HEK293 (cell line): ENCODE results near the gene RPS6KA5.

Experiments
- CTCF ChIA-PET: fragments of 350-600 bp; formaldehyde crosslinking; extraction: SDS; loops from one replicate; lab custom pipeline; 2021; ENCODE audit warnings: antibody characterized with exemption; lab: Yijun Ruan, JAX
- POLR2A ChIA-PET: fragments of 300-600 bp; formaldehyde crosslinking; extraction: SDS; loops from one replicate; lab custom pipeline; 2020; ENCODE audit warnings: antibody characterized with exemption, inconsistent platforms; lab: Yijun Ruan, JAX
- H3K27ac ChIP-seq: fragments of 200-500 bp; sonication (Bioruptor generic); 2 replicates; pipeline ENCODE4 v1.5.1; 2014; ENCODE audit warnings: low read depth, low read length, control low read depth, inconsistent platforms; ENCODE audit errors: extremely low read depth
- H3K36me3 ChIP-seq, 2 experiments: fragments of 200-500 bp in 1 of 2; sonication (Bioruptor generic) in 1 of 2; 1 replicate in 1 of 2; 2 replicates in 1 of 2; pipeline ENCODE4 v1.5.1; 2014 to 2017; ENCODE audit warnings: inconsistent platforms in 2 of 2, low read length in 2 of 2; ENCODE audit not compliant: control insufficient read depth in 2 of 2, insufficient read depth in 1 of 2
- H3K4me1 ChIP-seq: fragments of 200-500 bp; sonication (Bioruptor generic); 2 replicates; pipeline ENCODE4 v1.5.1; 2014; ENCODE audit warnings: mild to moderate bottlenecking, low read length, inconsistent platforms; ENCODE audit not compliant: control insufficient read depth, insufficient read depth
- H3K4me3 ChIP-seq: 2 replicates; pipeline ENCODE4 v1.5.1; 2011; ENCODE audit warnings: low read depth, mild to moderate bottlenecking, control low read depth, low read length, moderate library complexity
- H3K9me3 ChIP-seq: fragments of 200-500 bp; sonication (Bioruptor generic); 2 replicates; pipeline ENCODE4 v1.5.1; 2014; ENCODE audit warnings: low read depth, low read length, inconsistent platforms; ENCODE audit not compliant: control insufficient read depth, insufficient read depth
- OVOL3 ChIP-seq: fragments of 450-650 bp; formaldehyde crosslinking; IDR thresholded peaks from 2 replicates; pipeline ENCODE4 v1.5.1; 2016; ENCODE audit warnings: missing biosample characterization, missing genetic modification characterization
- ZNF140 ChIP-seq: fragments of 450-650 bp; formaldehyde crosslinking; IDR thresholded peaks from 2 replicates; pipeline ENCODE4 v1.5.1; 2016; ENCODE audit warnings: missing biosample characterization, missing genetic modification characterization
- ZNF169 ChIP-seq: fragments of 450-650 bp; formaldehyde crosslinking; IDR thresholded peaks from 2 replicates; pipeline ENCODE4 v1.5.1; 2016; ENCODE audit warnings: missing biosample characterization, missing genetic modification characterization
- ZNF580 ChIP-seq: fragments of 450-650 bp; formaldehyde crosslinking; IDR thresholded peaks from 2 replicates; pipeline ENCODE4 v1.5.1; 2016; ENCODE audit warnings: missing biosample characterization, missing genetic modification characterization
- ZNF610 ChIP-seq: fragments of 450-650 bp; formaldehyde crosslinking; IDR thresholded peaks from 2 replicates; pipeline ENCODE4 v1.5.1; 2016; ENCODE audit warnings: missing biosample characterization, missing genetic modification characterization, borderline replicate concordance
- ZNF670 ChIP-seq: fragments of 450-650 bp; formaldehyde crosslinking; IDR thresholded peaks from 2 replicates; pipeline ENCODE4 v1.5.1; 2016; ENCODE audit warnings: missing biosample characterization, missing genetic modification characterization, low read depth
- ZNF701 ChIP-seq: fragments of 450-650 bp; formaldehyde crosslinking; IDR thresholded peaks from 2 replicates; pipeline ENCODE4 v1.5.1; 2016; ENCODE audit warnings: missing biosample characterization, missing genetic modification characterization
- TF ChIP-seq, protein P1 (sequence below): fragments of 450-650 bp; formaldehyde crosslinking; IDR thresholded peaks from 2 replicates; pipeline ENCODE4 v1.5.1; 2016; ENCODE audit warnings: missing biosample characterization, missing genetic modification characterization
- TF ChIP-seq, protein P2 (sequence below): fragments of 450-650 bp; formaldehyde crosslinking; IDR thresholded peaks from 2 replicates; pipeline ENCODE4 v1.5.1; 2017; ENCODE audit warnings: missing biosample characterization, mild to moderate bottlenecking, missing genetic modification characterization, moderate library complexity
- TF ChIP-seq, protein P3 (sequence below): fragments of 450-650 bp; formaldehyde crosslinking; IDR thresholded peaks from 2 replicates; pipeline ENCODE4 v1.5.1; 2016; ENCODE audit warnings: missing biosample characterization, missing genetic modification characterization

Gene RPS6KA5

GRCh38 chr14:90799420-90799819 lies 261.0 kb downstream of the RPS6KA5 start:
- H3K4me1 ChIP-seq = no peaks in the 10 kb centered on the region
- H3K36me3 ChIP-seq = no peaks in the 10 kb centered on the region
- CTCF ChIA-PET = interaction anchor here (0.7 to 0.8 kb wide), 2 partner anchors 11 to 13 kb away, joined by 3 read pairs; no protein-coding TSS in a partner anchor
- POLR2A ChIA-PET = no interaction called here
- TF ChIP-seq OVOL3 (tag by site-specific recombination) = no peak
- TF ChIP-seq ZNF670 (tag by site-specific recombination) = no peak
- TF ChIP-seq, protein P1, sequence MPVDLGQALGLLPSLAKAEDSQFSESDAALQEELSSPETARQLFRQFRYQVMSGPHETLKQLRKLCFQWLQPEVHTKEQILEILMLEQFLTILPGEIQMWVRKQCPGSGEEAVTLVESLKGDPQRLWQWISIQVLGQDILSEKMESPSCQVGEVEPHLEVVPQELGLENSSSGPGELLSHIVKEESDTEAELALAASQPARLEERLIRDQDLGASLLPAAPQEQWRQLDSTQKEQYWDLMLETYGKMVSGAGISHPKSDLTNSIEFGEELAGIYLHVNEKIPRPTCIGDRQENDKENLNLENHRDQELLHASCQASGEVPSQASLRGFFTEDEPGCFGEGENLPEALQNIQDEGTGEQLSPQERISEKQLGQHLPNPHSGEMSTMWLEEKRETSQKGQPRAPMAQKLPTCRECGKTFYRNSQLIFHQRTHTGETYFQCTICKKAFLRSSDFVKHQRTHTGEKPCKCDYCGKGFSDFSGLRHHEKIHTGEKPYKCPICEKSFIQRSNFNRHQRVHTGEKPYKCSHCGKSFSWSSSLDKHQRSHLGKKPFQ (tag by site-specific recombination) = 0 out of 2 replicates have a peak, but pooled peaks have one; percentile 55
- TF ChIP-seq ZNF169 = no peak
- TF ChIP-seq ZNF580 (tag by site-specific recombination) = no peak
- TF ChIP-seq ZNF701 = no peak
- no peak for TF ChIP-seq ZNF140 (tag by site-specific recombination)
- no peak overlapping the region for H3K27ac ChIP-seq
- no peaks in the 10 kb centered on the region for H3K9me3 ChIP-seq
- H3K4me3 ChIP-seq = no peak overlapping the region

DNA sequence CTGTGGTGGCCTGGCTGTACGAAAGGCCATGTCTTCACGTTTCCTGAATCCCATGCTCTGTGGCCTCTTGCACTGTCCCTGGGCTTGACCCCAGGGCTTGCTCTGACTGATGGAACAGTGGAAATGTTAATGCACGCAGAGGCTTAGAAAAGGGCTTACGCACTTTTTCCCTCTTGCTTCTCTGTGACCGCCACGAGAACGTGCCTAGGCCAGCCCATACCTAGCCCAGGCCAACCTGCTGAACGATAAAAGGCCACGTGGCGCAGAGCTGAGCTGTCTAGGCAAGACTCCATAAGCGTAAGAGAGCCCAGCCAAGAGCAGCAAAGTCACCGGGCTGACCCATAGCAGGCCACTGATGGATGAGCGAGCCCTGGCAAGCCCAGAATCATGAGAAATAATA lies 262.5 kb downstream of the RPS6KA5 start:
- CTCF ChIA-PET = no interaction called here
- no peak for TF ChIP-seq ZNF610 (tag by site-specific recombination)
- TF ChIP-seq, protein P2, sequence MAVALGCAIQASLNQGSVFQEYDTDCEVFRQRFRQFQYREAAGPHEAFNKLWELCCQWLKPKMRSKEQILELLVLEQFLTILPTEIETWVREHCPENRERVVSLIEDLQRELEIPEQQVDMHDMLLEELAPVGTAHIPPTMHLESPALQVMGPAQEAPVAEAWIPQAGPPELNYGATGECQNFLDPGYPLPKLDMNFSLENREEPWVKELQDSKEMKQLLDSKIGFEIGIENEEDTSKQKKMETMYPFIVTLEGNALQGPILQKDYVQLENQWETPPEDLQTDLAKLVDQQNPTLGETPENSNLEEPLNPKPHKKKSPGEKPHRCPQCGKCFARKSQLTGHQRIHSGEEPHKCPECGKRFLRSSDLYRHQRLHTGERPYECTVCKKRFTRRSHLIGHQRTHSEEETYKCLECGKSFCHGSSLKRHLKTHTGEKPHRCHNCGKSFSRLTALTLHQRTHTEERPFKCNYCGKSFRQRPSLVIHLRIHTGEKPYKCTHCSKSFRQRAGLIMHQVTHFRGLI (tag by site-specific recombination) = peak; percentile 38; the same call in 1 of the 2 replicates
- TF ChIP-seq, protein P3, sequence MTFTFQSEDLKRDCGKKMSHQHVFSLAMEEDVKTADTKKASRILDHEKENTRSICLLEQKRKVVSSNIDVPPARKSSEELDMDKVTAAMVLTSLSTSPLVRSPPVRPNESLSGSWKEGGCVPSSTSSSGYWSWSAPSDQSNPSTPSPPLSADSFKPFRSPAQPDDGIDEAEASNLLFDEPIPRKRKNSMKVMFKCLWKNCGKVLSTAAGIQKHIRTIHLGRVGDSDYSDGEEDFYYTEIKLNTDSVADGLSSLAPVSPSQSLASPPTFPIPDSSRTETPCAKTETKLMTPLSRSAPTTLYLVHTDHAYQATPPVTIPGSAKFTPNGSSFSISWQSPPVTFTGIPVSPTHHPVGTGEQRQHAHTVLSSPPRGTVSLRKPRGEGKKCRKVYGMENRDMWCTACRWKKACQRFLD = no peak
- no peak overlapping the region for H3K4me3 ChIP-seq
- no peaks in the 10 kb centered on the region for H3K36me3 ChIP-seq
- H3K9me3 ChIP-seq = no peaks in the 10 kb centered on the region
- no peak overlapping the region for H3K27ac ChIP-seq
- POLR2A ChIA-PET = no interaction called here
- H3K4me1 ChIP-seq = no peaks in the 10 kb centered on the region
